ENCODE results near the gene LMX1A. TPM values are rescaled to one million over a fixed set of nuclear protein-coding genes. Genes with fewer than 3 reads are reported as not detected.

LMX1A gene
- total RNA-seq, 6 experiments from 2014 or later, result not detected

GRCh38 chr1:165281207-165281901 lies 75.2 kb downstream of the LMX1A start:
- Mint-ChIP-seq H3K9me3 (no peaks in the 10 kb centered on the region), H3K36me3 (ENCODE audit: low read depth) (no peaks in the 10 kb centered on the region), H3K4me1 (ENCODE audit: low read depth) (no peaks in the 10 kb centered on the region), H3K27ac (no peak overlapping the region), H3K27me3 (ENCODE audit: insufficient read depth) (no peaks in the 10 kb centered on the region), H3K4me3 (no peak overlapping the region)
- TF ChIP-seq, protein P1, sequence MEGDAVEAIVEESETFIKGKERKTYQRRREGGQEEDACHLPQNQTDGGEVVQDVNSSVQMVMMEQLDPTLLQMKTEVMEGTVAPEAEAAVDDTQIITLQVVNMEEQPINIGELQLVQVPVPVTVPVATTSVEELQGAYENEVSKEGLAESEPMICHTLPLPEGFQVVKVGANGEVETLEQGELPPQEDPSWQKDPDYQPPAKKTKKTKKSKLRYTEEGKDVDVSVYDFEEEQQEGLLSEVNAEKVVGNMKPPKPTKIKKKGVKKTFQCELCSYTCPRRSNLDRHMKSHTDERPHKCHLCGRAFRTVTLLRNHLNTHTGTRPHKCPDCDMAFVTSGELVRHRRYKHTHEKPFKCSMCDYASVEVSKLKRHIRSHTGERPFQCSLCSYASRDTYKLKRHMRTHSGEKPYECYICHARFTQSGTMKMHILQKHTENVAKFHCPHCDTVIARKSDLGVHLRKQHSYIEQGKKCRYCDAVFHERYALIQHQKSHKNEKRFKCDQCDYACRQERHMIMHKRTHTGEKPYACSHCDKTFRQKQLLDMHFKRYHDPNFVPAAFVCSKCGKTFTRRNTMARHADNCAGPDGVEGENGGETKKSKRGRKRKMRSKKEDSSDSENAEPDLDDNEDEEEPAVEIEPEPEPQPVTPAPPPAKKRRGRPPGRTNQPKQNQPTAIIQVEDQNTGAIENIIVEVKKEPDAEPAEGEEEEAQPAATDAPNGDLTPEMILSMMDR (IDR thresholded peaks at IDR 0.05), result no peak
- DNase-seq, result no peak

DNA sequence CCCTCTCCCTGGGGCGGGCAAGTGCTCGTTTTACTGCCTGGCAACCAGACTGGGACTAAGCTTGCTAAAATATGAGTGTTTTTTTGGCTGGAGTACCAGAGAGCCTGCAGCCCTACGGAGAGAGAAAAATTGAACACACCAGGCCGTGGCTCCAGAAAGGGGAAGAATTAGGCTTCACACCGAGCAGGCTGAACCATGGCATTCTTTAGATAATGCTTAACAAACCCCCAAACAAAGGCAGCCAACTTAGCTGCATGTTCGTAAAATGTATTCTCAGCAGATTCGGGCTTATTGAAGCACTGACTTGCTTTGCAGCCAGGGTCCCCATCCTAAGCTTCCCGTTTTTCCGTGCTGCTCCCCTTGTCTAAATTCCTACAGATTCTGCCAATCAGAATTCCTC lies 76.6 kb downstream of the LMX1A start:
- H3K27ac Mint-ChIP-seq, result no peak overlapping the region
- no peaks in the 10 kb centered on the region for H3K36me3 Mint-ChIP-seq (ENCODE audit: low read depth)
- TF ChIP-seq, protein P1 (IDR thresholded peaks at IDR 0.05), result no peak
- no peaks in the 10 kb centered on the region for H3K9me3 Mint-ChIP-seq
- H3K4me1 Mint-ChIP-seq (ENCODE audit: low read depth), result no peaks in the 10 kb centered on the region
- no peaks in the 10 kb centered on the region; the same call in 1 of the 2 replicates for H3K27me3 Mint-ChIP-seq (ENCODE audit: insufficient read depth)
- DNase-seq, result no peak
- H3K4me3 Mint-ChIP-seq, result no peak overlapping the region

DNA sequence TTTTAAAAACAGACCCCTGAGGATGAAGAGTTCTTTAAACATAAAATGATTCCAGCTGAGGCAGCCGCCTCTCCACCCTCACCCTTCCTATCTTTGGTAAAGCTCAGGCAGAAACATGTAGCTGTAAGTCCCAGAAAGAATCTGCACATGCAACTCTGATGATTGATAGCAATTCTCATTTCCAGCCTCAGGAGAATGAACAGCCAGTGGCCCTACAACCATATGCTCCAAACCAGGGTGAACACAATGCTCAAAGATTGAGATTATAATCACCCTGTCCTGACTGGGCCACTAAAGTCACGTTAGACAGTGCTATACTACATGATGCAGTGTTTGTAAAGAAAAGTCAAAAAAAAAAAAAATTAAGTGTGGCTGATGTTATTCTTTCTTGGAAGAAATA lies 80.2 kb downstream of the LMX1A start:
- H3K36me3 Mint-ChIP-seq (ENCODE audit: low read depth), result no peaks in the 10 kb centered on the region
- TF ChIP-seq, protein P1 (IDR thresholded peaks at IDR 0.05), result no peak

DNA sequence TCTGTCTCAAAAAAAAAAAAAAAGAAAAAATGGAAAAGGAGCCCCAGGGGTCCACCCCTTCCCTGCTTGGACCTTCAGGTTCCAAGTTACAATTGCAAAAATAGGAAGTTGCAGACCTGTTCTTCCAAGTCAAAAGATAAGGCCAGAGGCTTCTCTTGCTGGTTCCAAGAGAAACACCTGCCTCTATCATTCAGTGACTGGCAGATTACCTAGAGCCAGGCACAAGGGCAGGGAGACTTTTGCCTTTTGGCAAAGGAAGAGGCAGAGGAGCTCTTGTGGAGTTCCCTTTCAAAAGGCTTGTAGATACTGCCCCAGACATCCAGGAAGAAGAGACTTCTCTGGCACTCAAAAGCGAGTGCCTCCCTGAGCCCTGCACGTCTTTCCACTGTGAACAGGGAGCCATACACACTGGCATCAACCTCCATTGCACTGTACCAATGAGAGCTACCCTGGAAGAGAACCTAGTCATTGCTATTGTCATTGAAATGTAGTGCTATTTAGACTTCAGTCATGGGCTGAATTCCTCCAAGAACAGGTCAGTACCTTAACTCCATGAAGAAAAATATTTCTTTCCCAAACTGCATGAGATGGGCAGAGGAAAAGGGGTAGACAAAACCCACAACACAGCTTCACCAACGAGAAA lies 91.2 kb downstream of the LMX1A start:
- H3K27ac Mint-ChIP-seq, result no peak overlapping the region
- no peaks in the 10 kb centered on the region for H3K4me1 Mint-ChIP-seq (ENCODE audit: low read depth)
- peaks cover 9% of the 10 kb centered on the region for H3K9me3 Mint-ChIP-seq
- DNase-seq, result no peak
- TF ChIP-seq, protein P1 (IDR thresholded peaks at IDR 0.05), result no peak
- H3K4me3 Mint-ChIP-seq, result no peak overlapping the region
- no peaks in the 10 kb centered on the region; the same call in 1 of the 2 replicates for H3K36me3 Mint-ChIP-seq (ENCODE audit: low read depth)
- H3K27me3 Mint-ChIP-seq (ENCODE audit: insufficient read depth), result no peaks in the 10 kb centered on the region; the same call in 1 of the 2 replicates

More for the DNA sequence above, 80.2 kb downstream of the LMX1A start:
- no peaks in the 10 kb centered on the region for H3K9me3 Mint-ChIP-seq
- DNase-seq, result no peak
- no peaks in the 10 kb centered on the region; the same call in 1 of the 2 replicates for H3K27me3 Mint-ChIP-seq (ENCODE audit: insufficient read depth)
- no peak overlapping the region for H3K4me3 Mint-ChIP-seq
- no peak overlapping the region for H3K27ac Mint-ChIP-seq
- no peaks in the 10 kb centered on the region for H3K4me1 Mint-ChIP-seq (ENCODE audit: low read depth)

DNA sequence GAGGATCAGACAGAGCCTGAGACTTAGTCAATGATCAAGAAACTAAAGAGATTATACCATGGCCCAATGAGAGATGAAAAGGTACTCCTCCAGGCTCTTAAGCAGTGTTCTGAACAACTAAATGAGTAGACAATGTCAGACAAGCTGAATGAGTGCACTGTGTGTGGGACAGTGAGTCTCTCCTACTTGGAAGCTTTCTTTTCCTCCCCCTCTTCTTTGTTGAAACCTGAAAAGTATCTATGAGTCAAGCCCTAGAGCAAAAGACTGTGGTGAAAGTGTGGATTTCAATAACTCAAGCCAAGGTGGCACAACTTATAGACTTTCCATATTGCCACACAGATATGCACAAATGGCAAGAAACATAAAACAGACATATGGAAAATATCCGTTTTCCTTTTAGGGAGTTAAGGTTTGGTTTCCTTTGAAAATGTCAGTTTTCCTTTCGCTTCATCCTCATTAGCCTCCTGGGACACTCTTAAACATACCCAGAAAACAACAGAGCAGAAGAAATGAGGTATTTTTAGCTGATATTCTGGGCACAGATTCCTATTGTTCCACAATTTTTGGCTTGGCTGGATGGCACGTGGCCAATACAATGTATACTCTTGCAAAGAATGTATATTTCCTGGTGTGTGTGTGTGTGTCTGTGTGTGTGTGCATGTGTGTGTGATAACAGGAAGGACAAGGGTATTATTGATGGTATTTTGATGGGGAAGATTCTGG lies 96.6 kb downstream of the LMX1A start:
- no peak for DNase-seq
- Mint-ChIP-seq H3K4me1 (ENCODE audit: low read depth) (no peaks in the 10 kb centered on the region), H3K27ac (no peak overlapping the region), H3K36me3 (ENCODE audit: low read depth) (no peaks in the 10 kb centered on the region), H3K9me3 (no peaks in the 10 kb centered on the region; the same call in 1 of the 2 replicates), H3K4me3 (no peak overlapping the region), H3K27me3 (ENCODE audit: insufficient read depth) (peaks cover 7% of the 10 kb centered on the region)
- TF ChIP-seq, protein P1 (IDR thresholded peaks at IDR 0.05), result no peak
